ENCODE results near the gene NLGN1.

GRCh38 chr3:173531602-173532001 lies 134.1 kb downstream of the NLGN1 start:
- TF ChIP-seq PATZ1 (CRISPR knock-in tag; IDR thresholded peaks at IDR 0.05; ENCODE audit: borderline replicate concordance) (no peak), CREB5 (CRISPR knock-in tag; IDR thresholded peaks at IDR 0.05; ENCODE audit: low read depth) (no peak), ZFP3 (CRISPR knock-in tag; IDR thresholded peaks at IDR 0.05) (no peak), ZC3H10 (CRISPR knock-in tag; IDR thresholded peaks at IDR 0.05) (no peak), ZFP30 (CRISPR knock-in tag; IDR thresholded peaks at IDR 0.05) (no peak)

All from SK-N-SH treated with all-trans-retinoic acid at 6 μM for 48 hours (cell line).